HCT116 (cell line): ENCODE data around the gene SAE1. TPM values are rescaled to one million over a fixed set of nuclear protein-coding genes. Genes with fewer than 3 reads are reported as not detected.

Experiments
- ATAC-seq: fragments of 200-7000 bp; cut with Tn5 transposase; 2 replicates; pipeline ENCODE4 v1.9.1; 2020; ENCODE audit warnings: mild to moderate bottlenecking, moderate library complexity
- BruUV-seq: library from RNA; stranded (reverse); fragments of 400-500 nt; replicated peaks from 2 replicates; lab custom pipeline; 2021; lab: Mats Ljungman, UMichigan
- CTCF ChIA-PET: fragments of 300-600 bp; sonication (Branson Sonifier 250); formaldehyde crosslinking; loops from one replicate; lab custom pipeline; 2021; ENCODE audit warnings: antibody characterized with exemption; lab: Charles Lee
- POLR2A ChIA-PET: fragments of 300-600, 350-600 bp; sonication (Branson Sonifier 250); formaldehyde crosslinking; loops from one replicate; lab custom pipeline; 2021; ENCODE audit warnings: antibody characterized with exemption; lab: Charles Lee
- RAD21 ChIA-PET, 2 experiments: fragments of 300-600 bp; sonication (Branson Sonifier 250); formaldehyde crosslinking; loops; one replicate each; lab custom pipeline; 2023; ENCODE audit warnings: low total read pairs in 2 of 2; ENCODE audit not compliant: uncharacterized antibody in 2 of 2, unreplicated experiment in 2 of 2, low non-redundant PET in 1 of 2; lab: Charles Lee
- DNase-seq: peaks from one replicate; pipeline ENCODE4 v3.0.0-alpha.2; 2010; ENCODE audit warnings: low read depth, low spot score
- H2AFZ ChIP-seq: fragments of 200-600 bp; shearing (Covaris generic), sonication (generic); 2 replicates; pipeline ENCODE4 v1.6.1; 2017; ENCODE audit warnings: low read depth, mixed run types, mixed read lengths, antibody characterized with exemption, low read length; ENCODE audit not compliant: poor library complexity, severe bottlenecking
- H3K27ac ChIP-seq: 2 replicates; pipeline ENCODE4 v1.5.1; 2012; ENCODE audit warnings: low read depth, low read length
- H3K27me3 ChIP-seq: fragments of 200-600 bp; sonication (generic); 2 replicates; pipeline ENCODE4 v1.6.1; 2016; ENCODE audit warnings: mixed run types, low read length, mixed read lengths; ENCODE audit not compliant: insufficient read depth
- H3K36me3 ChIP-seq, 2 experiments: fragments of 200-500 bp in 1 of 2; fragments of 200-600 bp in 1 of 2; sonication (Bioruptor generic) in 1 of 2; sonication (generic) in 1 of 2; 2 replicates each; pipeline versions ENCODE4 v1.5.1 to v1.6.1; 2014 to 2016; ENCODE audit warnings: low read length in 2 of 2, inconsistent platforms in 1 of 2, mixed read lengths in 1 of 2, mixed run types in 1 of 2; ENCODE audit not compliant: insufficient read depth in 2 of 2, control insufficient read depth in 1 of 2
- H3K4me1 ChIP-seq, 2 experiments: fragments of 200-600 bp in 1 of 2; sonication (generic) in 1 of 2; 2 replicates each; pipeline versions ENCODE4 v1.5.1 to v1.6.1; 2012 to 2017; ENCODE audit warnings: low read length in 2 of 2, inconsistent platforms in 1 of 2, mild to moderate bottlenecking in 1 of 2, mixed read lengths in 1 of 2, mixed run types in 1 of 2, moderate library complexity in 1 of 2; ENCODE audit not compliant: insufficient read depth in 2 of 2, control insufficient read depth in 1 of 2
- H3K4me2 ChIP-seq: fragments of 200-600 bp; sonication (generic); 2 replicates; pipeline ENCODE4 v1.6.1; 2017; ENCODE audit warnings: mixed run types, low read length, mixed read lengths
- H3K4me3 ChIP-seq, 2 experiments: fragments of 200-600 bp in 1 of 2; sonication (generic) in 1 of 2; replicated peaks in 1 of 2; 2 replicates each; pipeline ENCODE4 v1.5.1; 2011 to 2016; ENCODE audit warnings: low read length in 2 of 2, control low read depth in 1 of 2, low read depth in 1 of 2, mild to moderate bottlenecking in 1 of 2, mixed read lengths in 1 of 2, mixed run types in 1 of 2
- H3K79me2 ChIP-seq: fragments of 200-600 bp; sonication (generic); 2 replicates; pipeline ENCODE4 v1.6.1; 2017; ENCODE audit warnings: mild to moderate bottlenecking, mixed run types, low read length, moderate library complexity, mixed read lengths; ENCODE audit not compliant: insufficient read depth
- H3K9ac ChIP-seq: fragments of 200-600 bp; sonication (generic); 2 replicates; pipeline ENCODE4 v1.6.1; 2016; ENCODE audit warnings: low read length, mixed read lengths
- H3K9me2 ChIP-seq: fragments of 200-600 bp; sonication (generic), shearing (Covaris generic); 2 replicates; pipeline ENCODE4 v1.6.1; 2017; ENCODE audit warnings: mixed run types, mild to moderate bottlenecking, moderate library complexity; ENCODE audit not compliant: insufficient read depth
- H3K9me3 ChIP-seq, 2 experiments: fragments of 200-500 bp in 1 of 2; fragments of 200-600 bp in 1 of 2; sonication (Bioruptor generic) in 1 of 2; sonication (generic) in 1 of 2; 2 replicates each; pipeline ENCODE4 v1.6.1; 2014 to 2017; ENCODE audit warnings: low read length in 2 of 2, mixed read lengths in 2 of 2, inconsistent platforms in 1 of 2, low read depth in 1 of 2, mild to moderate bottlenecking in 1 of 2, mixed run types in 1 of 2, moderate library complexity in 1 of 2; ENCODE audit not compliant: control insufficient read depth in 1 of 2, insufficient read depth in 1 of 2
- H4K20me1 ChIP-seq: fragments of 200-600 bp; sonication (generic), shearing (Covaris generic); 2 replicates; pipeline ENCODE4 v1.6.1; 2017; ENCODE audit warnings: mixed run types, mild to moderate bottlenecking, moderate library complexity; ENCODE audit not compliant: insufficient read depth
- CEBPB ChIP-seq: IDR thresholded peaks from 2 replicates; pipeline ENCODE4 v1.6.1; 2012; ENCODE audit warnings: low read depth
- FOSL1 ChIP-seq: IDR thresholded peaks from 2 replicates; pipeline ENCODE4 v1.6.1; 2012; ENCODE audit warnings: low read depth
- JUND ChIP-seq: IDR thresholded peaks from 2 replicates; pipeline ENCODE4 v1.6.1; 2012
- MAX ChIP-seq: IDR thresholded peaks from 2 replicates; pipeline ENCODE4 v1.6.1; 2012
- POLR2A ChIP-seq: IDR thresholded peaks from 2 replicates; pipeline ENCODE4 v1.7.0; 2011; ENCODE audit warnings: borderline replicate concordance; ENCODE audit not compliant: insufficient read depth, insufficient read length; ENCODE audit errors: extremely low read depth
- POLR2AphosphoS5 ChIP-seq: IDR thresholded peaks from 2 replicates; pipeline ENCODE4 v1.6.1; 2011; ENCODE audit warnings: mild to moderate bottlenecking, low read depth, low read length, moderate library complexity
- REST ChIP-seq: IDR thresholded peaks from 2 replicates; pipeline ENCODE4 v1.6.1; 2012; ENCODE audit warnings: low read depth
- TCF7L2 ChIP-seq: IDR thresholded peaks from 2 replicates; pipeline ENCODE4 v1.7.0; 2011; ENCODE audit warnings: borderline replicate concordance, inconsistent platforms; ENCODE audit not compliant: insufficient read depth, insufficient read length; ENCODE audit errors: extremely low read depth
- ZBTB33 ChIP-seq: IDR thresholded peaks from 2 replicates; pipeline ENCODE4 v1.6.1; 2011; ENCODE audit warnings: mild to moderate bottlenecking, low read length, moderate library complexity; ENCODE audit not compliant: insufficient replicate concordance; ENCODE audit errors: extremely low read depth
- intact Hi-C: fragments of 100-400 bp; cut with micrococcal nuclease; formaldehyde crosslinking; loops from 2 replicates; pipeline ENCODE4 v1.10.0; 2022
- total RNA-seq: library from RNA; stranded (reverse); gene quantifications from one replicate; pipeline ENCODE4 v1.2.1, GENCODE V29; 2021; ENCODE audit not compliant: unreplicated experiment

SAE1 gene
- total RNA-seq, 1 experiment from 2014 or later, result 213 TPM

- H3K4me2 ChIP-seq, result peak overlapping the region; percentile 85
- no peaks in the 10 kb centered on the region for H3K9me2 ChIP-seq
- ChIA-PET RAD21 (no interaction called here), POLR2A (interaction anchor here (2.6 to 4.5 kb wide), 2 partner anchors 18 kb away, joined by 7 to 27 read pairs; partner anchors contain the start of gene ZC3H4), CTCF (interaction anchor here (0.7 to 1.5 kb wide), 2 partner anchors 16 to 83 kb away, joined by 3 to 4 read pairs; no protein-coding TSS in a partner anchor)
- TF ChIP-seq POLR2AphosphoS5 (no peak), MAX (no peak), REST (no peak), TCF7L2 (no peak), JUND (no peak), FOSL1 (no peak), CEBPB (no peak), POLR2A (no peak), ZBTB33 (no peak)
- peaks cover 4 to 7% of the 10 kb centered on the region in 2 experiments; a peak in 2 of 4 replicates for H3K36me3 ChIP-seq
- BruUV-seq, result no TSS peak
- peak; percentile 15 for ATAC-seq
- no peaks in the 10 kb centered on the region for H3K9me3 ChIP-seq
- peak overlapping the region; percentile 61 for H3K9ac ChIP-seq
- H3K27ac ChIP-seq, result peak overlapping the region; percentile 66
- peak overlapping the region; percentile 12 to 46; a peak in 3 of 4 replicates for H3K4me3 ChIP-seq
- no peaks in the 10 kb centered on the region for H3K27me3 ChIP-seq
- H4K20me1 ChIP-seq, result no peaks in the 10 kb centered on the region
- H2AFZ ChIP-seq, result no peak overlapping the region
- intact Hi-C loops, result loop anchor here (1.0 kb wide), 1 partner anchor 17 kb away; no protein-coding TSS in a partner anchor
- H3K79me2 ChIP-seq, result peaks cover 53% of the 10 kb centered on the region
- peaks cover 50 to 68% of the 10 kb centered on the region in 2 experiments for H3K4me1 ChIP-seq
- DNase-seq, result no peak
Observed at GRCh38 chr19:47095476-47096099, 35.0 kb upstream of the SAE1 start.
